Measurements from ENCODE around the gene ZNF629.
A peak's percentile ranks its signal among the peaks of the same experiment; 100 is the strongest.

The ZNF629 gene

GRCh38 chr16:30785126-30786106 lies 1.6 kb downstream of the ZNF629 start:
- no peak for DNase-seq

- DNase-seq, result no peak
Measured at GRCh38 chr16:30784215-30784614, 2.8 kb downstream of the ZNF629 start.

- no peak for DNase-seq
Measured at GRCh38 chr16:30783280-30784109, 3.5 kb downstream of the ZNF629 start.

- DNase-seq, result no peak
Measured at GRCh38 chr16:30782486-30783279, 4.3 kb downstream of the ZNF629 start.

GRCh38 chr16:30780549-30780948 lies 6.5 kb downstream of the ZNF629 start:
- DNase-seq, result no peak

GRCh38 chr16:30780021-30780420 lies 7.0 kb downstream of the ZNF629 start:
- no peak for DNase-seq

GRCh38 chr16:30779596-30779995 lies 7.4 kb downstream of the ZNF629 start:
- no peak for DNase-seq

GRCh38 chr16:30778549-30779244 lies 8.3 kb downstream of the ZNF629 start:
- no peak for DNase-seq

- DNase-seq, result no peak
Measured at GRCh38 chr16:30777591-30778297, 9.3 kb downstream of the ZNF629 start.

- DNase-seq, result peak in 3 of 5 donors; percentile 28 to 67 (median 29)
Measured at GRCh38 chr16:30775392-30776188, 11.4 kb downstream of the ZNF629 start.

- DNase-seq, result no peak
Measured at GRCh38 chr16:30775131-30775391, 11.9 kb downstream of the ZNF629 start.

GRCh38 chr16:30774367-30775130 lies 12.5 kb downstream of the ZNF629 start:
- no peak for DNase-seq

- DNase-seq, result no peak
Measured at GRCh38 chr16:30773826-30774225, 13.2 kb downstream of the ZNF629 start.

- DNase-seq, result no peak
Measured at GRCh38 chr16:30771726-30772125, 15.3 kb downstream of the ZNF629 start.

GRCh38 chr16:30769379-30770089 lies 17.5 kb downstream of the ZNF629 start:
- DNase-seq, result no peak

GRCh38 chr16:30768583-30769181 lies 18.3 kb downstream of the ZNF629 start:
- DNase-seq, result no peak

- DNase-seq, result no peak
Measured at GRCh38 chr16:30767767-30768465, 19.1 kb downstream of the ZNF629 start.

- no peak for DNase-seq
Measured at GRCh38 chr16:30766933-30767284, 20.1 kb downstream of the ZNF629 start.
